OCI-LY7 (cell line): Measurements from ENCODE around the gene PHKB. TPM values are rescaled to one million over a fixed set of nuclear protein-coding genes. Genes with fewer than 3 reads are reported as not detected.

Experiments
- BruUV-seq: library from RNA; stranded (reverse); fragments of 400-500 nt; replicated peaks from 2 replicates; lab custom pipeline; 2021; lab: Mats Ljungman, UMichigan
- CTCF ChIA-PET: fragments of 300-600 bp; sonication (Branson Sonifier 250); formaldehyde crosslinking; loops from one replicate; lab custom pipeline; 2022; ENCODE audit warnings: antibody characterized with exemption; ENCODE audit not compliant: unreplicated experiment; lab: Charles Lee
- POLR2A ChIA-PET: fragments of 300-600 bp; sonication (Branson Sonifier 250); formaldehyde crosslinking; loops from one replicate; lab custom pipeline; 2022; ENCODE audit warnings: antibody characterized with exemption; lab: Charles Lee
- DNase-seq: peaks from one replicate; pipeline ENCODE4 v3.0.0-alpha.2; 2015; ENCODE audit warnings: low spot score
- H2AFZ ChIP-seq: fragments of 200-600 bp; sonication (generic), shearing (Covaris generic); 2 replicates; pipeline ENCODE4 v1.6.1; 2014; ENCODE audit warnings: mild to moderate bottlenecking, antibody characterized with exemption, low read length, moderate library complexity
- H3K27ac ChIP-seq: fragments of 200-600 bp; sonication (generic); 2 replicates; pipeline ENCODE4 v1.5.1; 2014; ENCODE audit warnings: mixed run types, low read depth, mild to moderate bottlenecking, moderate library complexity, low read length, inconsistent platforms; ENCODE audit not compliant: poor library complexity, severe bottlenecking
- H3K36me3 ChIP-seq: fragments of 200-600 bp; sonication (generic); 2 replicates; pipeline ENCODE4 v1.6.1; 2014; ENCODE audit warnings: mild to moderate bottlenecking, antibody characterized with exemption, low read length, moderate library complexity, mixed read lengths; ENCODE audit not compliant: insufficient read depth
- H3K4me1 ChIP-seq: fragments of 200-600 bp; sonication (generic); 2 replicates; pipeline ENCODE4 v1.5.1; 2014; ENCODE audit warnings: mild to moderate bottlenecking, low read length; ENCODE audit not compliant: insufficient read depth, poor library complexity, severe bottlenecking
- H3K4me2 ChIP-seq: fragments of 200-600 bp; sonication (generic); 2 replicates; pipeline ENCODE4 v1.6.1; 2014; ENCODE audit warnings: mild to moderate bottlenecking, low read length
- H3K4me3 ChIP-seq: fragments of 200-600 bp; sonication (generic); 2 replicates; pipeline ENCODE4 v1.5.1; 2014; ENCODE audit warnings: mild to moderate bottlenecking, low read depth, low read length; ENCODE audit not compliant: poor library complexity, severe bottlenecking
- H3K79me2 ChIP-seq: fragments of 200-600 bp; sonication (generic); 2 replicates; pipeline ENCODE4 v1.6.1; 2016; ENCODE audit warnings: low read depth, mild to moderate bottlenecking, low read length, moderate library complexity, mixed read lengths; ENCODE audit not compliant: insufficient read depth
- H3K9me2 ChIP-seq: fragments of 200-600 bp; sonication (generic); 2 replicates; pipeline ENCODE4 v1.6.1; 2016; ENCODE audit warnings: mild to moderate bottlenecking, low read length, mixed read lengths; ENCODE audit not compliant: insufficient read depth
- H3K9me3 ChIP-seq: fragments of 200-600 bp; sonication (generic); 2 replicates; pipeline ENCODE4 v1.6.1; 2014; ENCODE audit warnings: mild to moderate bottlenecking, mixed run types, low read length, mixed read lengths
- H4K20me1 ChIP-seq: fragments of 200-600 bp; sonication (generic); 2 replicates; pipeline ENCODE4 v1.6.1; 2014; ENCODE audit warnings: mild to moderate bottlenecking, antibody characterized with exemption, low read length, moderate library complexity, mixed read lengths; ENCODE audit not compliant: insufficient read depth
- CTCF ChIP-seq: fragments of 200-600 bp; sonication (generic); conservative IDR thresholded peaks from 2 replicates; pipeline ENCODE4 v1.5.1; 2014; ENCODE audit warnings: mild to moderate bottlenecking, antibody characterized with exemption, low read length, moderate library complexity, mixed read lengths
- EZH2phosphoT487 ChIP-seq: fragments of 200-600 bp; sonication (generic); IDR thresholded peaks from 2 replicates; pipeline ENCODE4 v1.6.1; 2018; ENCODE audit warnings: low read depth, borderline replicate concordance, mild to moderate bottlenecking, mixed run types, antibody characterized with exemption, low read length, moderate library complexity, mixed read lengths
- intact Hi-C: fragments of 100-400 bp; cut with micrococcal nuclease; formaldehyde crosslinking; loops from one replicate; pipeline ENCODE4 v1.10.0; 2022; ENCODE audit not compliant: unreplicated experiment
- total RNA-seq, 2 experiments: library from RNA; depleted of rRNA in 1 of 2; stranded (reverse); fragments of >200 nt in 1 of 2; shearing (Covaris generic) in 1 of 2; gene quantifications; 2 replicates each; pipeline ENCODE4 v1.2.3, GENCODE V29; 2014 to 2022

The PHKB gene
- total RNA-seq, 2 experiments from 2014 or later: 56.9 to 93.1 TPM

- H3K4me2 ChIP-seq: no peak overlapping the region
- no peak for DNase-seq
- H3K27ac ChIP-seq: no peak overlapping the region
- no peak overlapping the region for H3K4me3 ChIP-seq
- no peaks in the 10 kb centered on the region for H3K4me1 ChIP-seq
- H3K79me2 ChIP-seq: no peaks in the 10 kb centered on the region
- TF ChIP-seq EZH2phosphoT487 (no peak), CTCF (no peak)
- POLR2A ChIA-PET: interaction anchor here (0.5 to 1.5 kb wide), 9 partner anchors 9 to 1377 kb away, joined by 3 to 8 read pairs (median 4); no protein-coding TSS in a partner anchor
- intact Hi-C loops: no loop called here
- no peaks in the 10 kb centered on the region for H4K20me1 ChIP-seq
- peaks cover 36% of the 10 kb centered on the region for H3K36me3 ChIP-seq
- H3K9me3 ChIP-seq: no peaks in the 10 kb centered on the region
- CTCF ChIA-PET: no interaction called here
- BruUV-seq: no TSS peak
- H3K9me2 ChIP-seq: no peaks in the 10 kb centered on the region
- no peak overlapping the region for H2AFZ ChIP-seq
Measured at GRCh38 chr16:47590472-47590871, 129.3 kb downstream of the PHKB start.

GRCh38 chr16:47592232-47592631, 131.1 kb downstream of the PHKB start:
- ChIA-PET POLR2A (interaction anchor here (0.9 kb wide), 1 partner anchor 10 kb away, joined by 5 read pairs; no protein-coding TSS in a partner anchor), CTCF (no interaction called here)
- no TSS peak for BruUV-seq
- intact Hi-C loops: no loop called here
- Histone ChIP-seq H3K4me2 (no peak overlapping the region), H3K4me3 (no peak overlapping the region), H3K79me2 (no peaks in the 10 kb centered on the region), H3K36me3 (peaks cover 36% of the 10 kb centered on the region), H3K9me3 (no peaks in the 10 kb centered on the region), H2AFZ (no peak overlapping the region), H4K20me1 (no peaks in the 10 kb centered on the region), H3K27ac (no peak overlapping the region), H3K4me1 (no peaks in the 10 kb centered on the region), H3K9me2 (no peaks in the 10 kb centered on the region)
- no peak for DNase-seq
- TF ChIP-seq EZH2phosphoT487: no peak

GRCh38 chr16:47599512-47599911, 138.4 kb downstream of the PHKB start:
- Histone ChIP-seq H4K20me1 (no peaks in the 10 kb centered on the region), H3K4me2 (no peak overlapping the region), H3K4me1 (no peaks in the 10 kb centered on the region), H3K36me3 (peaks cover 21% of the 10 kb centered on the region), H3K79me2 (no peaks in the 10 kb centered on the region), H2AFZ (no peak overlapping the region), H3K9me3 (no peaks in the 10 kb centered on the region), H3K9me2 (no peaks in the 10 kb centered on the region), H3K4me3 (no peak overlapping the region), H3K27ac (no peak overlapping the region)
- no peak for DNase-seq
- ChIA-PET CTCF (no interaction called here), POLR2A (interaction anchor here (0.6 to 1.2 kb wide), 3 partner anchors 9 to 162 kb away, joined by 3 to 4 read pairs (median 3); no protein-coding TSS in a partner anchor)
- TF ChIP-seq EZH2phosphoT487 (no peak), CTCF (no peak)
- intact Hi-C loops: no loop called here
- BruUV-seq: no TSS peak
